ENCODE measurements around the gene SPIN1. TPM values are rescaled to one million over a fixed set of nuclear protein-coding genes. Genes with fewer than 3 reads are reported as not detected.

Gene SPIN1
- total RNA-seq, 1 donor from 2014 or later = 64.2 TPM

DNA sequence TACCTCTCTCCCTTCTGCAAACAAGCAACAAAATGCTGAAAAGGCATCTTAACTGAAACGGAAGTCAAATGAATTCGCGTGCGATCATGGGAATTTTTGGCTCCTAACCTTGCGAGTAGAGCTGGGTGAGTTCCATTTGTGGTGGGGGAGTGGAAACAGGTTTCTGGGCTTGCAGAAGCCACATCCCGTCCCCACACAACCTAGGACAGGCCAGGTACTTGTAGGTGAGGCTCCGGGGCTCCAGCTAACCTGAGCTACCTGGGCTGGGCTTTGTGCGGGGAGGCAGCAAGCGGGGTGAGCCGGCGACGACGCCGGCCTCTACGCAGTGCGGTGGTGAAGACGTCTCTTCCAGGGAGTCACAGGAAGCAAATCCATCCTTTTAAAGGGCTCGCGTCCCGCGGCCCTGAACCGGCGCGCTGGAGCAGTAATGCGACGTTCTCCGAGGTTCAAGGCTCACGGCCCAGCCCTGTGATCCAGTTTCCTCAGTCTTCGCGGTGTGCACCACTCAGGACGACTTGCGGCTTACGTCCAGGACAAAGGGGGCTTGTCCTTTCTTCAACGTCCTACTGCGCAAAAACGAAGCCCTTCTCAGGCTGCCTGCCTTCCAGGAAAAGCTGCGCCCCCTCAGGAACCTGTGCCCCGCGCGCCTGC lies 567 bp upstream of the SPIN1 start:
- no peak for DNase-seq (ENCODE audit: low spot score)

DNA sequence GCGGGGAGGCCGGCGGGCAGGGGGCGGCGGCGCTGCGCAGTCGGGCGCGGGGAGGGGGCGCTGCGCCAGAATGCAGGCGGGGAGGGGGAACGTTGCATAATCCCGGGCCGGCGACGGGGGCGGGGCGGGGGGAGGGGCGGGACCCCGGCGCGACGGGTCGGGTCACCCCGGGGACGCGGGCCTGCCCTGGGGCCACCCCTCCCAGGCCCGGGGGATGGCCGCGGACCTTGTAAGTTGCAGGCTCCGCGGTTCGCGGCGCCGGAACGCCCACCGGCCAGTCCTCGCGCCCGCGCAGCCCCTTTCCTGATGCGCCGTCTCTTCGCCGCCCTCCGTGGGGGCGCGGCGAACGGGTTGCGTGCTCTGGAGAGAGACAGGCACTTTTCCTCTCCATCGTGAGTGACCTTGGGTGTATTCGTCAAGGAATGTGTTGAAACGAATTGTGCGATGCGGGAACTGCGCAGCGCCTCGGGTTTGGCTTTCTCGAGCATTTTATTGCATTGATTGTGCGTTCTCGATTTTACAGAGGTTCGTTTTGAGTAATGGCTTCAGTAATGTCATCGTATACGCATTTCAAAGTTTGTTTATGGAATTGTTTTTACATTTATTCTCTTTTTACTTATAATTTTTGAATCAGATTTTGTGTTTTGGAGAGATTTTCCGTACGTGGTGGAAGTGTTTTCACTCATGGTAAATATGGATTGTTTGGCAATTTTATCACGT lies 802 bp downstream of the SPIN1 start:
- DNase-seq (ENCODE audit: low spot score) = no peak

DNA sequence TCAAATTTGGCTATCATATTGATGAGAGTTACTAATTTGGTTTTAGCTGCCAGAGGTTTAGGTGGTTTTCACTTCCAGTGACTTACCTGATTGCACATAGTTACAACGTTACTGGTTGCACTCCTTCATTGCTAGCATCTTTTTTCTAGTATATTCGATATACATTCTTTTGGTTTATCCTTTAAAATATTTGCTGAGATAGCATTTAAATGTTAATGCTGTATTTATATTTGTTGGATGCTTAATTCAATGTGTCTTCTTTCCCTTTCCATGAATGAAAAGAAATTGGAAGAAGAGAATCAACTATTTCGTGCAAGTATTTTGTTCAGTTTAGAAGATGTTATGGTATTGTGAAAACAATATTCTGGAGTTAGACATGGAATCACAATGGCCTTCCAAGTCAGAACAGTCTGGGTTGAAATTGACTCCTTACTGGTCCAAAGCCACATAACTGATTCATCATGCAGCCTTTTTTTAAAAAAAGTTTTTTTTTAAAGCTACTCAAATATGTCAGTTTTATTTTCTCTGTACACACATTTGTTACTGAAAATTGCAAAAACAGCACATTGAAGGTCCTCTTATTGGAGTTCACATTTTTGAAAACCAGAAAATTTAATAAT lies 2.2 kb downstream of the SPIN1 start:
- no peak for DNase-seq (ENCODE audit: low spot score)

DNA sequence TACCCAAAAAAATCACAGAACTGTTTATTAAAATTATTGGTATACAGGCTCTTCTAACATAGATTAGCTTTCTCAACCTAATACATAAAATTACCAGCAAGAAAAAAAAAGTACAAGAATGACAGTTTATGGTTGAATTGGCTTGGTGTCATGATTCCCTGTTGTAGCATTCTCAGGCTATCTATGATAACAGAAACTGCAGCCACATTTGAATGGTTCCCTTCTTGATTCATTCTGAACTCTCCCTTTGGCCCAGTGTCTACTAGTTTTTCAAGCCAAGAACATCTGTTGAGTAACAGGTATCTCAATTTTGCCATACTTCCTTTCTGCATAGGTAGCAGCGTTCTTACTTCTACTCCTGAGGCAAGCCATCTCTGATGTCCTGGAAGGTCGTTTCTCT lies 3.0 kb downstream of the SPIN1 start:
- DNase-seq (ENCODE audit: low spot score) = no peak

DNA sequence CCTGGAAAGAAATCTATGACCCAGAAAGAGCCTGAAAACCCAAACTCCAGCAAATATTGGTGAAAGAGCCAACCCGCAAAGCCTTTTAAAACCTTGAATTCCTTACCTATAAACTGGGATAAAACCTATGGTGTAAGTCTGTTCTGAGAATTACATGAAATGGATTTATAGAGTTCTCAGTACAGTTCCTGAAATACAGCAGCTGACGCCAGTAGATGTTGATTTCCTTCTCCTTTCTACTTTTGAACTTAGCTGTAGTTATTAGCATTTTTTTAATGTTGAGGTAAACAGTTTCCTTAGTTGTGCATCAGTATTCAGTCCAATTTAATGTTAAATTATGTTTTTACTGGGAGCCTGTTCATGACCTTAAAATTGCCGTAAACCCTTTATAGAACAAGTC lies 3.7 kb downstream of the SPIN1 start:
- no peak for DNase-seq (ENCODE audit: low spot score)

DNA sequence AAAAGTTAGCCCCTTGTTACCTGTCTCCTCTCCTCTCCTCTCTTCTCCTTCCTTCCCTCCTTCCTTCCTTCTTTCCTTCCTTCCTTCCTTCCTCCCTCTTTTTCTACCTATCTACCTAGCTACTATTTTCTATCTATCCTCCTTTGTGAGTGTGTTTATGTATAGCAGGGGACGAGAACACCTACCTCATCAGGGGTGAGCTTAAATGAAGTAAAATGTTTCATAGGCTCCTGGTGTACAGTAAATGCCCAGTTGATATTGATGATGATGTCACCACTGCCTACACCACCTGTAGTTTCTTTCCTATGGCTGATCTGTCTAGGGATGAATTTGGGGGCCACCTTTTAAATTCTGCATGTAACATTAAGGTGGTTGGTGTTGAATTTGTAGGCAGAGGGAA lies 4.3 kb downstream of the SPIN1 start:
- DNase-seq (ENCODE audit: low spot score) = no peak

DNA sequence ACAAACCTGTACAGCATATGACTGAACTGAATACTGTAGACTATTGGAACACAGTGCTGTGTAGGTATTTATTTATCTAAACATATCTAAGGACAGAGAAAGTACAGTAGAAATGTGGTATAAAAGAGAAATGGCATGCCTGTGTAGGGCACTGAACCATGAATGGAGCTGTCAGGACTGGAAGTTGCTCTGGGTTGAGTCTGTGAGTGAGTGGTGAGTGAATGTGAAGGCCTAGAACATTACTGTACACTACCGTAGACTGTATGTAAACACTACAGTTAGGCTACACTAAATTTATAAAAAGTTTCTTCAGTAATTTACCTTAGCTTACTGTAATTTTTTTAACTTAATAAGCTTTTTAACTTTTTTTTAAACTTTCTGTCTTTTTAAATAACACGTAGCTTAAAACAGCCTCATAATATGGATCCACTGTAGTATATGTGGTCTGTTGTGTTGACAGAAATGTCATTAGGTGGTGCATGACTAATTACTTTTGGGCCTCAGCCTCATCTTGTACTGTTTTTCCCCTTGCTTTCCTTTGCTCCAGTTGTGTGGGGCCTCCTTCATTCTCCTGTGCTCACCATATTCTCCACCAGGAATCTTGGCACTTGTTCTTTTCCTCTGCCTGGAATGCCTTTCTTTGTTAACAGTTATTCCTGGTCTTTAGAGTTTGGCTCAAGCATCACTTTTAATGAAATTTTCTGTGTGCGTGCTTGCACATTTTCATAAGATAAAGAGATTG lies 8.8 kb downstream of the SPIN1 start:
- no peak for DNase-seq (ENCODE audit: low spot score)

DNA sequence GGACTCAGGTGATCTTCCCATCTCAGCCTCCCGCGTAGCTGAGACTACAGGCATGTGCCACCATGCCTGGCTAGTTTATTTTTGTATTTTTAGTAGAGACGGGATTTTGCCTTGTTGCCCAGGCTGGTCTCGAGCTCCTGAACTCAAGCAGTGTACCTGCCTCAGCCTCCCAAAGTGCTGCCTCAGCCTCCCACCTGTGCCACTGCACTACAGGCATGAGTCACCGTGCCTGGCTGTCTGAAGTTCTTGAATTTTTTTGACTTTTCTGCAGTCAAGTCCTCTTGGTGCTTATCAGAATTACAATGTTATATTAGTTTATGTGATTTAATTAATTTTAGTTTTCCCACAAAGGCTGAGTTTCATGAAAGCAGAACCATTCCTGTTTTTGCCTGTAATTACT lies 9.8 kb downstream of the SPIN1 start:
- no peak for DNase-seq (ENCODE audit: low spot score)

DNA sequence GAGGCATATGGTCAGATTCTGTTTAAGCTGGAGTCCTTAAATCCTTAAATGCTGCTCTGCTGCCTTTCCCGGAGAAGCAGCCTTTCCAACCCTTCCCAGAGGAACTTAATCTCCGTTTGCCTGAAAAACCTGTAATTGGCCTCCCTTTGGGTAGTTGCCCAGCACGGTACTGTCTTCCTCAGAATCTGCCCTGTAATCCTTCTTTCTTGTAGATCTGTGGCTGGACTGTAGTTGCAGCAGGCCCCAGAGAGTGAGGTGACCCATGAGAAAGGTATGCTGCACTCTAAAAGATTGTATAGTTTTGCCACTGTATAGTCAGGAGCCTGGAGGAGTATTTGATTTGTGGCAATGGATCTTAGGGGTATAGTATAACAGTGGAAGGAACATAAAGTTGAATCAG lies 11.7 kb downstream of the SPIN1 start:
- no peak for DNase-seq (ENCODE audit: low spot score)

DNA sequence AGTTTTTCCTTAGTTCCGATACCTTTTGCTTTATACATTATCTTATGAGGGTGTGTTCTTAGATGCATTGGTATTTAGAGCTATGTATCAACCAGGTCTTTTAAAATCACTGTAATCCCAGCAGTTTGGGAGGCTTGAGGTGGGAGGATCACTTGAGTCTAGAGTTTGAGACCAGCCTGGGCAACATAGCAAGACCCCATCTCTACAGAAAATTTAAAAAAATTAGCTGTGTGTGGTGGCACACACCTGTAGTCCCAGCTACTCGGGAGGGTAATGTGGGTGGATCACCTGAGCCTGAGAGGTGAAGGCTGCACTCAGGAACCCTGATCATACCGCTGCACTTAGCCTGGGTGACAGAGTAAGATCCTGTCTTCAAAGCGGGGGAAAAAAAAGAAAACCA lies 15.1 kb downstream of the SPIN1 start:
- no peak for DNase-seq (ENCODE audit: low spot score)

DNA sequence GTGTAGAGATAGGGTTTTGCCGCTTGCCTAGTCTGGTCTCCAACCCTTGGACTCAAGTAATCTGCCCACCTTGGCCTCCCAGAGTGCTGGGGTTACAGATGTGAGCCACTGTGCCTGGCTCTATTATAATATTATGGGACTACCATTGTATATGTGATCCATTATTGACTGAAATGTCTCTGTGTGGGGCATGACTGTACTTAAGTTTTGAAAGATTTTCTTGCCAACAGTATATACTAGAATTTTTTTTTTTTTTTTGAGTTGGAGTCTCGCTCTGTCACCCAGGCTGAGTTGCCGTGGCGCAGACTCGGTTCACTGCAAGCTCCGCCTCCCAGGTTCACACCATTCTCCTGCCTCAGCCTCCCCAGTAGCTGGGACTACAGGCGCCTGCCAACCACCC lies 17.8 kb downstream of the SPIN1 start:
- no peak for DNase-seq (ENCODE audit: low spot score)

DNA sequence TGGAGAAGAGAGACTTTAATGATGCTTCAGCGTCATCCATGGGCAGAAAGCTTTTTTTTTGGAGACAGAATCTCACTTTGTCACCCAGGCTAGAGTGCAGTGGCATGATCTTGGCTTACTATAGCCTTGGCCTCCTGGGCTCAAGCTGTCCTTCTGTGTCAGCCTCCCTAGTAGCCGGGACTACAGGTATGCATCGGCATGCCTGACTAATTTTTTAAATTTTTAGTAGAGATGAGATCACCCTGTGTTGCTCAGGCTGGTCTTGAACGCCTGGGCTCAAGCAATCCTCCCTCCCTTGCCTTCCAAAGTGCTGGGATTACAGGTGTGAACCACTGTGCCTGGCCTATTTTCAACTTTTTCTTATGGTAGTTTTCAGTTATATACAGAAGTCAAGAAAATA lies 23.2 kb downstream of the SPIN1 start:
- no peak for DNase-seq (ENCODE audit: low spot score)

DNA sequence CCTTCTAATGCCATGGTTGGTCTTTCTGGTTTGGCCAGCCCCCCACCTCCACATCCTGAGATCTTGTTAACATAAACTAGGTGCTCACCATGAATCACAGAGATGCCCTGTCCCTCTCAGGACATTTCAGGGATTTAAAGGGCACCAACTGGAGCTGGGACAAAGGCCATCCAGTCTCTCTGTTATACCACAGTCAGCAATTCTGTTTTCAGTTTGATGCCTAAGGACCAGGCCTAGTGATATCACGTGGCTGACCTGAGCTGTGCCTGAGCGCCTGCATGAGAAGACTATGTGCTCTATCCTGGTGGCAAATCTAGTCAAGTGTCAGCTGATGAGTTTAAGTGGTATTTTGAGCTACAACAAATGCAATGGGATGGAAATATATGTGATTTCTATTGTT lies 26.1 kb downstream of the SPIN1 start:
- DNase-seq (ENCODE audit: low spot score) = no peak

DNA sequence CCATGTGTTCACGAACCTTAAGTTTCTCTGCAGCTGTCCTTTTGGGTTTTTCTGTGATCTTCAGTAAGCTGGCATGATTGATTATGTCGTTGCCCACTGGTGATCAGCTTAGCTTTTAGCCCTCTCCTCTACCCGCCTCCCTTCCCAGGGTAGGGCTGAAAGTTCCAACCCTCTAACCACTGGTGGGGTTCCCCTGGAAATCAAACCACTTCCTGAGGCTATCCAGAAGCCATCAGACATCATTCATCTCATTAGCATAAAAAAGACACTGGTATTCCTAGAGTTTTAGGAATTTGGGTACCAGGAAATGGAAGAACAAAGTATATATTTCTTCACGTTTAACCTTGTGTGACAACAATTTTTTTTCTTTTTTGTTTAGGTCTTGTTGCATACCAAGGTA lies 29.8 kb downstream of the SPIN1 start:
- no peak for DNase-seq (ENCODE audit: low spot score)

DNA sequence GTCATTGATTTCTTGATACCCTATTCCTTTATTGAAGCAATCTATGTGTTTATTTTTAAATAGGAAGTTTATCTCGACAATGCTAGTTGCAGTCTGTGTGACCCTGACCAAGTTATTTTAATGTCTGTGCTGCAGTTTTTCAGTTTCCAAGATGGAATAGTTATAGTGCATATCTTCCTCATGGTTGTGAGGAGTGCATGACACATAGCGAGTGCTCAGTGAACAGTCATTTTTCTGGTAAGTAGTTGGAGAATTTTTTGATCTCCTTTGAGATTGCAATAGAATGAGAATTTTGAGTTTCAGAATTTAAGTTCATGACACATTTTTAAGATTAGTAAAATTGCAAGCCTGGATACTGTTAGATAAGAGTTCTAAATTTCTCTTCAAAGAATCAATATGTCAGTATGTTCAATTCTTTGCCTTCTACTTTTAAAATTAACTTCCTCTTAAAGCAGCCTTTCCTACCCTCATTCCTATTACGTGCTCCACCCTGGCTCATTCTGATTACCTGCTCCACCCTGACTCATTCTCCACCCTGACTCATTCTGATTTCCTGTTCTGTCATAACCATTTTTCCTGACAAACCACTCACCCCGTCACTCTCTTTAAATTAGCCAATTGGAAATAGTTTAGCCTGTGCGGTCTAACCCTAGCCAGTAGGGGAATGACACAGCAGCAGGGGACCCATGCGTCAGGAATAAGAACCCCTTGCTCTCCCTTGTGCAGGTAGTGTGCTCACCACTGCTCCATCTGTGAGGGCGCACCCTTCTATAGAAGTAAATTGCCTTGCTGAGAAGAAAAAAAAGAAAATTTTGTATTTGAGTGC lies 30.7 kb downstream of the SPIN1 start:
- no peak for DNase-seq (ENCODE audit: low spot score)

DNA sequence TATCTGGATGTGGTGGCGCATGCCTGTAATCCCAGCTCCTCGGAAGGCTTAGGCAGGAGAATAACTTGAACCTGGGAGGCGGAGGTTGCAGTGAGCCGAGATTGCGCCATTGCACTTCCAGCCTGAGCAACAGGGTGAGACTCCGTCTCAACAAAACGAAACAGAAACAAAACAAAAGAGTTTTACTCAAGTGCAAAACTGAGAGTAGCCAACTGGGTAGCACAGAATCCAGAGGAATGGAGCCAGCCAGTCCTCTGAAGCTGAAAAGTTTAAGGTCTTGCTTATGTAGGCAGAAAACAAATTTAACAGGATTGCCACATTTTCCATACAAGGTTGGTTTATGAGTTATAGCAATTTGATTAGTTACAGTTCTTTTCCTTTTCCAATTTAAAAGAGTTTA lies 32.0 kb downstream of the SPIN1 start:
- no peak for DNase-seq (ENCODE audit: low spot score)

DNA sequence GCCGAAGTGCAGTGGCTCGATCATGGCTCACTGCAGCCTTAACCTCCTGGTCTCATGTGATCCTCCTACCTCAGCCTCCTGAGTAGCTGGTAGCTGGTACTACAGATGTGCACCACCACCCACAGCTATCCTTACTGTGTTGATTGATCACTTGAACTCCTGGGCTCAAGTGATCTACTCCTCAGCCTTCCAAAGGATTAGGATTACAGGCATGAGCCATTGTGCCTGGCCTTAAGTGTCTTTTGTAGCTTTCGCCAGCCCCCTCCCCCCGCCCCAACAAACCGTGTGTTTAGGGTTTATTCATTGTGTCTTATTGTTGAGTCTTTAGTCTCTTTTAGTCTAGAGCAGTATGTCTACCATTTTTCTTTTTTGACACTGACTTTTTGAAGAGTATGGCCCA lies 33.1 kb downstream of the SPIN1 start:
- no peak for DNase-seq (ENCODE audit: low spot score)

DNA sequence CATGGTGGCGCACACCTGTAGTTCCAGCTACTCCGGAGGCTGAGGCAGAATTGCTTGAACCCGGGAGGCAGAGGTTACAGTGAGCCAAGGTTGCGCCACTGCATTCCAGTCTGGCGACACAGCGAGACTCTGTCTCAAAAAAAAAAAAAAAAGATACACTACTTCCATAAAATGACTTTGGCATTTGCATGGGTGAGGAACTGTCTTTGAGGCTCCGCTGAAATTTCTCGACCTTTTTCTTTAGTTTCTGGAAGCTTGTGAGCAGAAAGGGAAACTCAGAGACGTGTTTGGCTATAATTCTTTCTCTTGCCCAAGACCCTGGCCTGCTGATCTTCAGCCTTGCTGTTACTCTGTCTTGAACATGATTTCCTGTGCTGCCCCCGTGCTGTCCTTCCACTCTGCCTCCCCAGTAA lies 37.3 kb downstream of the SPIN1 start:
- no peak for DNase-seq (ENCODE audit: low spot score)

DNA sequence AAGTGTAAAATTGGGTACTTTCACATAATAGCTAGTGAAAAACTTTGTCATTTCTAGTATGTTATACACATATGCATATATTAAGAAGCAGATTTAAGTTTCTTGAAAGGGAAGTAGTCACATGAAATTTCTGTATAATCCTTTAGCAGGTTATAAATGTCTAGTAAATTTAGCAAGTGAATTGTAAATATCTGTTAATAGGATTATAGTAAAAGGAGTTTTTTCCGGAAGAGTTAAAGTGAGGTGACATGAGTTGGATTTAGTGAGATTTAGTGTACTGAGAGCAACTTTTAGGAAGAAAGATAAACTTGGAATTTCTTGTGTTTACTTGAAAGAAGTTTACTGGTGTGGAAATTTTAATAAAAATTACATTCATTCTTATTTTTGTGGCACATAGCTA lies 38.4 kb downstream of the SPIN1 start:
- DNase-seq (ENCODE audit: low spot score) = no peak

DNA sequence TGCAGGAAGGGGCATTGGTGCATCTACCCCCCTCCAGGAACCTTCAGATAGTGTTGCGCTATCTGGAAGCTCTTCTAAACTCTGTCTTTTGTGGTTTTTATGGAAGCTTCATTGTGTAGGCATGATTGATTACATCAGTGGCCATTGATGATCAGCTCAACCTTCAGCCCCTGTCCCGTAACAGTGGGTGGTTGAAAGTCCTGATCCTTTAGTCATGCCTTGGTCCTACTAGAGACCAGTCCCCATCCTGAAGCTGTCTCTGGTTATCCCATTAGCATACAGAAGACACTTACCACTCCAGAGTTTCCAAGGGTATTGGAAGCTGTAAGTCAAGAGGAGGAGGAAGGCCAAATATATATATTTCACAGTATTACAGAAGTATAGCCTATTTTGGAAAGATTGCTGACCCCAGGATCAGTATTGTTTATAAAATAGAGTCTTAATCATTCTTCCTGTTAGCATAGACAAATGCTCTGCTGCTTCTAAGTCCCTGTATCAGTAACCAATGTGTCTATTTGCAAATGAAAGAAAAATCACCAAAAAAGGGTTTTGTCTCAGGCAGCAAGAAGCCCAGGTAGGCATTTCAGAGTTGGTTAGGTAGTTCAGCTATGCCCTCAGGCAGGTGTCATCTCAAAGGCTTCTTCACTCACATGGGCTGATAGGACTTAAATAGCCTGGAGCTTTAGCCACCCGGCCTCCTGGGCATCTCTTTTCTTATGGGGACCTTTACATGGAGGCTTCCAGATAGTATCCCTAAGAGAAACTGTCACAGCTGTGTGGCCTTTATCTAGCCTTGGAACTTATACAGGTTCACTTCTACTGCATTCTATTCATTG lies 41.6 kb downstream of the SPIN1 start:
- no peak for DNase-seq (ENCODE audit: low spot score)
